ENCODE results near the gene TNK1. TPM values are rescaled to one million over a fixed set of nuclear protein-coding genes. Genes with fewer than 3 reads are reported as not detected.

Gene TNK1
- total RNA-seq, 4 donors from 2014 or later = 19.8 to 54.4 (median 44.4) TPM

DNA sequence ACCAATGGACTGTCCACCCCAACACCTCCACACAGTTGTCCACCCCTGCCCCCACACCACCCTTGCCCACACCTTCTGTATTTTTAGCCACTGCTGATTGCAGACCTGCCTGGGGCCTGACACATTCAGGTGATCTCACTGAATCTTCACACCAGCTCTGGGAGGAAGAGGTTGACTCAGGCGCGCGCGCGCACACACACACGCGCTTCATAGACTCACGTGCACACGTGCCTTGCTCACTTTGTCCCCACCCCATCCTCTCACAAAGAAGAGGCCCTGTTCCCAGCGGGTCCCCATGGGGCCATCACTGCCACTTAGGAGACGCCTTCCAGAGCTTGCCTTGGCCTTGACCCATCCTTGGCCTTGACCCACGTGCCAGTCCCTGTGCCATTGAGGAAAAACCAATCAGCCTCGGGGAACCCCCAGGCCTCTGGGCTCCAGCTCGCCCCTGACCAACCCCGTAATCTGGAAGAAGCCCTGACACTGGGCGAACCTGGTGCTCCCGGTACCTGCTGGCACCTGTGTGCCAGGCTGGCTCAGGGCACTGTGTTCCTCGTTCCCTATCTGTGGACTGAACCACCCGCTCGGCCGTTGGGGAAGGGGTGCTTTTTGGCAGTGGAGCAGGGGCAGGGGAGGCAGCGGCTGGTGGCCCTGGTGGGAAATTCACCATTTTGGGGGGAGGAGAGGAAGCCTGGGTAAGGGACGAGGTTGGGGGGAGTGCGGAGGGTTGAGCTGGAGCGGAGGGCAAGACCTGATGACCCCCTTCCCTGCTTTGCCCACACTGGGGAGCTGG lies 29.9 kb downstream of the TNK1 start:
- no peaks in the 10 kb centered on the region for H3K4me1 ChIP-seq
- H3K36me3 ChIP-seq = no peaks in the 10 kb centered on the region
- H3K27me3 ChIP-seq = no peaks in the 10 kb centered on the region
- no peak overlapping the region for H3K27ac ChIP-seq
- H3K9me3 ChIP-seq = no peaks in the 10 kb centered on the region
- TF ChIP-seq CTCF (IDR thresholded peaks at IDR 0.05) = no peak
- no peak for TF ChIP-seq POLR2A (IDR thresholded peaks at IDR 0.05)
- no peak overlapping the region for H3K4me3 ChIP-seq
- no peak for DNase-seq

DNA sequence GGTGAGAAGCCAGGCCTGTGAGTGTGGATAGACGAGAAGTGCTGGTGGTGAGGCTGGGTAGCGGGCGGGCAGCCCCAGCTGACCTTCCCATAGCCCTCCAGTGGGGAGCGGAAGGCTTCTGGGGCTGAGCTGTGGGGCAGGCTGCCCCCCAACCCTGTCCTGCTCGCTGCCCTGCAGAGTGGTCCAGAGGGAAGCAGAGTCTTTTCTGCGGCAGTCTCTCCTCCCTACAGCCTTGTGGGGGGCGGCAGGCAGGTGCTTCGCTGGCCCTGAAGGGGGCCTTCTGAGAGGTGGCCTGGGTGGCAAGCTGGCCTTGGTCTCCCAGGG lies 30.5 kb downstream of the TNK1 start:
- TF ChIP-seq CTCF (IDR thresholded peaks at IDR 0.05) (no peak), POLR2A (IDR thresholded peaks at IDR 0.05) (no peak)
- Histone ChIP-seq H3K4me1 (no peaks in the 10 kb centered on the region), H3K27me3 (no peaks in the 10 kb centered on the region), H3K9me3 (no peaks in the 10 kb centered on the region), H3K27ac (no peak overlapping the region), H3K4me3 (no peak overlapping the region), H3K36me3 (no peaks in the 10 kb centered on the region)
- no peak for DNase-seq

- Histone ChIP-seq H3K36me3 (no peaks in the 10 kb centered on the region), H3K27ac (no peak overlapping the region), H3K27me3 (no peaks in the 10 kb centered on the region), H3K9me3 (no peaks in the 10 kb centered on the region), H3K4me3 (no peak overlapping the region), H3K4me1 (no peaks in the 10 kb centered on the region)
- TF ChIP-seq POLR2A (IDR thresholded peaks at IDR 0.05) (no peak), CTCF (IDR thresholded peaks at IDR 0.05) (no peak)
- DNase-seq = no peak
Observed at GRCh38 chr17:7413346-7413985, 32.6 kb downstream of the TNK1 start.

DNA sequence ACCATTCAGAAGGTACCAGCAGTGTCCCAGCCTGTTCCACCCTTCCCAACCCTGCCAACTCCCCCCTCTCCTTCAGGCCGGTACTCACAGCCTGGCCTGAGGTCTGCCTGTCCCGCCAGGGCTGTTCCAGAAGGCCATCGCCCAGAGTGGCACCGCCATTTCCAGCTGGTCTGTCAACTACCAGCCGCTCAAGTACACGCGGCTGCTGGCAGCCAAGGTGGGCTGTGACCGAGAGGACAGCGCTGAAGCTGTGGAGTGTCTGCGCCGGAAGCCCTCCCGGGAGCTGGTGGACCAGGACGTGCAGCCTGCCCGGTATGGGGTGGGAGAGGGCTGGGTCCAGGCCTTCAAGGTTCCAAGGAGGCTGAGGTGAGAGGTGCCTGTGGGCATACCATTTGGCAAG lies 33.9 kb downstream of the TNK1 start:
- Histone ChIP-seq H3K4me1 (no peaks in the 10 kb centered on the region), H3K9me3 (no peaks in the 10 kb centered on the region), H3K4me3 (no peak overlapping the region), H3K36me3 (no peaks in the 10 kb centered on the region), H3K27ac (no peak overlapping the region), H3K27me3 (no peaks in the 10 kb centered on the region)
- TF ChIP-seq POLR2A (IDR thresholded peaks at IDR 0.05) (no peak), CTCF (IDR thresholded peaks at IDR 0.05) (no peak)
- DNase-seq = no peak

DNA sequence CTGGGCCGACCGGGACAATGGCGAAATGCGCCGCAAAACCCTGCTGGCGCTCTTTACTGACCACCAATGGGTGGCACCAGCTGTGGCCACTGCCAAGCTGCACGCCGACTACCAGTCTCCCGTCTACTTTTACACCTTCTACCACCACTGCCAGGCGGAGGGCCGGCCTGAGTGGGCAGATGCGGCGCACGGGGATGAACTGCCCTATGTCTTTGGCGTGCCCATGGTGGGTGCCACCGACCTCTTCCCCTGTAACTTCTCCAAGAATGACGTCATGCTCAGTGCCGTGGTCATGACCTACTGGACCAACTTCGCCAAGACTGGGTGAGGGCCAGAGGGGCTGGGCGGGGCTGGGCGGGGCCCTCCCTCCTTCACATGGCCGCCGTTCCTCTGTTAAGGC lies 34.9 kb downstream of the TNK1 start:
- TF ChIP-seq POLR2A (IDR thresholded peaks at IDR 0.05) = no peak
- TF ChIP-seq CTCF (IDR thresholded peaks at IDR 0.05) = no peak
- no peaks in the 10 kb centered on the region for H3K9me3 ChIP-seq
- no peaks in the 10 kb centered on the region for H3K36me3 ChIP-seq
- H3K27me3 ChIP-seq = no peaks in the 10 kb centered on the region
- no peak for DNase-seq
- H3K4me1 ChIP-seq = no peaks in the 10 kb centered on the region
- no peak overlapping the region for H3K4me3 ChIP-seq
- no peak overlapping the region for H3K27ac ChIP-seq
